ENCODE measurements around the gene HAND1.
A peak's percentile ranks its signal among the peaks of the same experiment; 100 is the strongest.

HAND1 gene

DNA sequence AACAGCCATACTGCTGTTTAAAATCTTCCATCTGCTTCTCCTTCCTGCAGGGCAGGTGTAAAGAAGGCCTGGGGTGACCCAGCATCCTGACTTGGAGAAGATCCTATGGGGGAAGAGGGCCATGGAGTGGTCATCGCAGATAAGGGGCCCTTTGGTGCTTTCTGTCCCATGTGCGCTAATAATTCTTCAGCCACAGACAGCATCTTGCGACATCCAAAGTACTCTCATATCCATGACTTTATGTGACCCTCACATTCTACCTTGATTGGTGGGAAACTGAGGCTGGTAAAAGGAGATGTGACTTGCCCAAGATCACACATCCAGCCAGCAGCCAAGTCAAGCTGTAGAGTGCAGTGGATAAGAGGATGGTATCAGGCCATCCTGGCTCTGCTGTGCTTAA is 44.3 kb upstream of the HAND1 start:
- Histone ChIP-seq H3K4me3 (ENCODE audit: insufficient read depth, low read length, poor library complexity, severe bottlenecking) (no peak overlapping the region), H3K27me3 (ENCODE audit: low read length) (no peaks in the 10 kb centered on the region), H3K9me2 (replicated peaks; ENCODE audit: insufficient read depth, low read length) (no peaks in the 10 kb centered on the region), H3K27ac (ENCODE audit: low read depth, low read length) (no peak overlapping the region), H3F3A (ENCODE audit: insufficient read depth) (no peaks in the 10 kb centered on the region), H3K79me2 (ENCODE audit: insufficient read depth, low read length) (no peaks in the 10 kb centered on the region), H3K4me2 (ENCODE audit: low read depth, low read length, poor library complexity, severe bottlenecking) (no peak overlapping the region), H3K9me3 (ENCODE audit: insufficient read depth, low read length) (no peaks in the 10 kb centered on the region), H2AFZ (ENCODE audit: low read depth, low read length, severe bottlenecking) (no peak overlapping the region), H3K9ac (ENCODE audit: low read length) (no peak overlapping the region), H3K36me3 (ENCODE audit: low read length) (no peaks in the 10 kb centered on the region), H4K20me1 (ENCODE audit: low read depth, low read length) (no peaks in the 10 kb centered on the region)
- no peak for TF ChIP-seq EZH2phosphoT487 (conservative IDR thresholded peaks at IDR 0.05; ENCODE audit: low read length)
- TF ChIP-seq, protein P1, sequence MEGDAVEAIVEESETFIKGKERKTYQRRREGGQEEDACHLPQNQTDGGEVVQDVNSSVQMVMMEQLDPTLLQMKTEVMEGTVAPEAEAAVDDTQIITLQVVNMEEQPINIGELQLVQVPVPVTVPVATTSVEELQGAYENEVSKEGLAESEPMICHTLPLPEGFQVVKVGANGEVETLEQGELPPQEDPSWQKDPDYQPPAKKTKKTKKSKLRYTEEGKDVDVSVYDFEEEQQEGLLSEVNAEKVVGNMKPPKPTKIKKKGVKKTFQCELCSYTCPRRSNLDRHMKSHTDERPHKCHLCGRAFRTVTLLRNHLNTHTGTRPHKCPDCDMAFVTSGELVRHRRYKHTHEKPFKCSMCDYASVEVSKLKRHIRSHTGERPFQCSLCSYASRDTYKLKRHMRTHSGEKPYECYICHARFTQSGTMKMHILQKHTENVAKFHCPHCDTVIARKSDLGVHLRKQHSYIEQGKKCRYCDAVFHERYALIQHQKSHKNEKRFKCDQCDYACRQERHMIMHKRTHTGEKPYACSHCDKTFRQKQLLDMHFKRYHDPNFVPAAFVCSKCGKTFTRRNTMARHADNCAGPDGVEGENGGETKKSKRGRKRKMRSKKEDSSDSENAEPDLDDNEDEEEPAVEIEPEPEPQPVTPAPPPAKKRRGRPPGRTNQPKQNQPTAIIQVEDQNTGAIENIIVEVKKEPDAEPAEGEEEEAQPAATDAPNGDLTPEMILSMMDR (IDR thresholded peaks at IDR 0.05; ENCODE audit: insufficient read depth, low read length, poor library complexity, severe bottlenecking): no peak

DNA sequence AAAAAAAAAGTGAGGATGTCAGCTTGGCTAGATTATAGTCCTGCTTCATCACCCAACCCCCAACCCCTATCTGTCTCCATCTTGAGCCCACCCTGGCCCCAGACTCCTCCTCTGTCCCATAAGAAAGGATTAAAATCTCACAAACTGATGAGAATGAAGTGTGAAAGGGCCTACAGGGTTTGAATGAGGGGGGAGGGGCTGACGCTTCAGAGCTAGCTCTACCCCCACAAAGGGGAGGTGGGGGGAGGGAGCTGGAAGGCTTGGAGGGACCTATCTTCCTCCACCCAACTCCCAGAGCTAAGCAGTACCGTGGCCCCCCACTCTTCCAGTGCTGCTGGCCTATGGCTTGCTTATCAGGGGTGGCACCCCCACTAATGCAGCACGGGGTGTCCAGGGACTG is 43.7 kb upstream of the HAND1 start:
- Histone ChIP-seq H3F3A (ENCODE audit: insufficient read depth) (no peaks in the 10 kb centered on the region), H4K20me1 (ENCODE audit: low read depth, low read length) (no peaks in the 10 kb centered on the region), H3K27me3 (ENCODE audit: low read length) (no peaks in the 10 kb centered on the region), H3K79me2 (ENCODE audit: insufficient read depth, low read length) (no peaks in the 10 kb centered on the region), H3K4me2 (ENCODE audit: low read depth, low read length, poor library complexity, severe bottlenecking) (no peak overlapping the region), H3K36me3 (ENCODE audit: low read length) (no peaks in the 10 kb centered on the region), H2AFZ (ENCODE audit: low read depth, low read length, severe bottlenecking) (no peak overlapping the region), H3K27ac (ENCODE audit: low read depth, low read length) (no peak overlapping the region), H3K4me3 (ENCODE audit: insufficient read depth, low read length, poor library complexity, severe bottlenecking) (no peak overlapping the region), H3K9me2 (replicated peaks; ENCODE audit: insufficient read depth, low read length) (no peaks in the 10 kb centered on the region), H3K9me3 (ENCODE audit: insufficient read depth, low read length) (no peaks in the 10 kb centered on the region), H3K9ac (ENCODE audit: low read length) (no peak overlapping the region)
- no peak for TF ChIP-seq EZH2phosphoT487 (conservative IDR thresholded peaks at IDR 0.05; ENCODE audit: low read length)
- TF ChIP-seq, protein P1 (IDR thresholded peaks at IDR 0.05; ENCODE audit: insufficient read depth, low read length, poor library complexity, severe bottlenecking): no peak

DNA sequence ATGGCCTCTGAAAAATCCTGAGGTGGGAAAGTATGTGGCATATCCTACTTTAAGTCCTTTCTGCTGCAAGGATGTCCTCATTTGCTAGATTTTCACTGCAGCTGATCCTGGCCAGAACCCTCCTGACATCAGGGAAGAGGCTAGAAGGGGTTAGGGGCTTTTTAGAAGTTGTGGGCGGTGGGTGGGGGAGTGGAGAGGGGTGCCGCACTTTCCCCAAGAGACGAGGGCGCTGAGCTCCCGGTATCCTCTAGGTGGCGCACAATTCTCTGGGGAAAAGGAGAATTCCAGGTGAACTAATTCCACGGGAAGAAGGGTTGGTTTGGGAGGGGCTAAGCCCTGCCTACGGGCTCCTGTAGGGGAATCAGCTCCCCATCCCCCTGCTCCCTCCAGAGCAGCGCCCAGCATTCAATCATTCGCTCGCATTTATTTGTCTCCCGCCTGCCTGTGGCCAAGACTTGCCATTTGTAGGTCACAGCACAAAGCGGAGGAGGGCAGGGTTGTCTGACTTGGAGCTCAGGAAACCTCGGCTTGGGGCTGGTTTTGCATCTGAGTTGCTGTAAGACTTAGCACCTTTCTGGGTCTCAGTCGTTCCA is 42.9 kb upstream of the HAND1 start:
- H3K27me3 ChIP-seq (ENCODE audit: low read length): no peaks in the 10 kb centered on the region
- TF ChIP-seq, protein P1 (IDR thresholded peaks at IDR 0.05; ENCODE audit: insufficient read depth, low read length, poor library complexity, severe bottlenecking): peak; percentile 89
- no peak for TF ChIP-seq EZH2phosphoT487 (conservative IDR thresholded peaks at IDR 0.05; ENCODE audit: low read length)
- no peak overlapping the region for H2AFZ ChIP-seq (ENCODE audit: low read depth, low read length, severe bottlenecking)
- H3K4me3 ChIP-seq (ENCODE audit: insufficient read depth, low read length, poor library complexity, severe bottlenecking): no peak overlapping the region
- H3K27ac ChIP-seq (ENCODE audit: low read depth, low read length): no peak overlapping the region
- no peaks in the 10 kb centered on the region for H3F3A ChIP-seq (ENCODE audit: insufficient read depth)
- H4K20me1 ChIP-seq (ENCODE audit: low read depth, low read length): no peaks in the 10 kb centered on the region
- no peaks in the 10 kb centered on the region for H3K36me3 ChIP-seq (ENCODE audit: low read length)
- no peak overlapping the region for H3K9ac ChIP-seq (ENCODE audit: low read length)
- H3K9me2 ChIP-seq (replicated peaks; ENCODE audit: insufficient read depth, low read length): no peaks in the 10 kb centered on the region
- no peaks in the 10 kb centered on the region for H3K9me3 ChIP-seq (ENCODE audit: insufficient read depth, low read length)
- H3K79me2 ChIP-seq (ENCODE audit: insufficient read depth, low read length): no peaks in the 10 kb centered on the region
- no peak overlapping the region for H3K4me2 ChIP-seq (ENCODE audit: low read depth, low read length, poor library complexity, severe bottlenecking)
